HCT116 (cell line): ENCODE measurements around the gene SPHKAP. TPM values are rescaled to one million over a fixed set of nuclear protein-coding genes. Genes with fewer than 3 reads are reported as not detected.

Source experiments
- ATAC-seq: fragments of 200-7000 bp; cut with Tn5 transposase; 2 replicates; pipeline ENCODE4 v1.9.1; 2020; ENCODE audit warnings: mild to moderate bottlenecking, moderate library complexity
- BruUV-seq: library from RNA; stranded (reverse); fragments of 400-500 nt; replicated peaks from 2 replicates; lab custom pipeline; 2021; lab: Mats Ljungman, UMichigan
- CTCF ChIA-PET: fragments of 300-600 bp; sonication (Branson Sonifier 250); formaldehyde crosslinking; loops from one replicate; lab custom pipeline; 2021; ENCODE audit warnings: antibody characterized with exemption; lab: Charles Lee
- POLR2A ChIA-PET: fragments of 300-600, 350-600 bp; sonication (Branson Sonifier 250); formaldehyde crosslinking; loops from one replicate; lab custom pipeline; 2021; ENCODE audit warnings: antibody characterized with exemption; lab: Charles Lee
- RAD21 ChIA-PET, 2 experiments: fragments of 300-600 bp; sonication (Branson Sonifier 250); formaldehyde crosslinking; loops; one replicate each; lab custom pipeline; 2023; ENCODE audit warnings: low total read pairs in 2 of 2; ENCODE audit not compliant: uncharacterized antibody in 2 of 2, unreplicated experiment in 2 of 2, low non-redundant PET in 1 of 2; lab: Charles Lee
- DNase-seq: peaks from one replicate; pipeline ENCODE4 v3.0.0-alpha.2; 2010; ENCODE audit warnings: low read depth, low spot score
- H2AFZ ChIP-seq: fragments of 200-600 bp; shearing (Covaris generic), sonication (generic); 2 replicates; pipeline ENCODE4 v1.6.1; 2017; ENCODE audit warnings: low read depth, mixed run types, mixed read lengths, antibody characterized with exemption, low read length; ENCODE audit not compliant: poor library complexity, severe bottlenecking
- H3K27ac ChIP-seq: 2 replicates; pipeline ENCODE4 v1.5.1; 2012; ENCODE audit warnings: low read depth, low read length
- H3K27me3 ChIP-seq: fragments of 200-600 bp; sonication (generic); 2 replicates; pipeline ENCODE4 v1.6.1; 2016; ENCODE audit warnings: mixed run types, low read length, mixed read lengths; ENCODE audit not compliant: insufficient read depth
- H3K36me3 ChIP-seq, 2 experiments: fragments of 200-500 bp in 1 of 2; fragments of 200-600 bp in 1 of 2; sonication (Bioruptor generic) in 1 of 2; sonication (generic) in 1 of 2; 2 replicates each; pipeline versions ENCODE4 v1.5.1 to v1.6.1; 2014 to 2016; ENCODE audit warnings: low read length in 2 of 2, inconsistent platforms in 1 of 2, mixed read lengths in 1 of 2, mixed run types in 1 of 2; ENCODE audit not compliant: insufficient read depth in 2 of 2, control insufficient read depth in 1 of 2
- H3K4me1 ChIP-seq, 2 experiments: fragments of 200-600 bp in 1 of 2; sonication (generic) in 1 of 2; 2 replicates each; pipeline versions ENCODE4 v1.5.1 to v1.6.1; 2012 to 2017; ENCODE audit warnings: low read length in 2 of 2, inconsistent platforms in 1 of 2, mild to moderate bottlenecking in 1 of 2, mixed read lengths in 1 of 2, mixed run types in 1 of 2, moderate library complexity in 1 of 2; ENCODE audit not compliant: insufficient read depth in 2 of 2, control insufficient read depth in 1 of 2
- H3K4me2 ChIP-seq: fragments of 200-600 bp; sonication (generic); 2 replicates; pipeline ENCODE4 v1.6.1; 2017; ENCODE audit warnings: mixed run types, low read length, mixed read lengths
- H3K4me3 ChIP-seq, 2 experiments: fragments of 200-600 bp in 1 of 2; sonication (generic) in 1 of 2; replicated peaks in 1 of 2; 2 replicates each; pipeline ENCODE4 v1.5.1; 2011 to 2016; ENCODE audit warnings: low read length in 2 of 2, control low read depth in 1 of 2, low read depth in 1 of 2, mild to moderate bottlenecking in 1 of 2, mixed read lengths in 1 of 2, mixed run types in 1 of 2
- H3K79me2 ChIP-seq: fragments of 200-600 bp; sonication (generic); 2 replicates; pipeline ENCODE4 v1.6.1; 2017; ENCODE audit warnings: mild to moderate bottlenecking, mixed run types, low read length, moderate library complexity, mixed read lengths; ENCODE audit not compliant: insufficient read depth
- H3K9ac ChIP-seq: fragments of 200-600 bp; sonication (generic); 2 replicates; pipeline ENCODE4 v1.6.1; 2016; ENCODE audit warnings: low read length, mixed read lengths
- H3K9me2 ChIP-seq: fragments of 200-600 bp; sonication (generic), shearing (Covaris generic); 2 replicates; pipeline ENCODE4 v1.6.1; 2017; ENCODE audit warnings: mixed run types, mild to moderate bottlenecking, moderate library complexity; ENCODE audit not compliant: insufficient read depth
- H3K9me3 ChIP-seq, 2 experiments: fragments of 200-500 bp in 1 of 2; fragments of 200-600 bp in 1 of 2; sonication (Bioruptor generic) in 1 of 2; sonication (generic) in 1 of 2; 2 replicates each; pipeline ENCODE4 v1.6.1; 2014 to 2017; ENCODE audit warnings: low read length in 2 of 2, mixed read lengths in 2 of 2, inconsistent platforms in 1 of 2, low read depth in 1 of 2, mild to moderate bottlenecking in 1 of 2, mixed run types in 1 of 2, moderate library complexity in 1 of 2; ENCODE audit not compliant: control insufficient read depth in 1 of 2, insufficient read depth in 1 of 2
- H4K20me1 ChIP-seq: fragments of 200-600 bp; sonication (generic), shearing (Covaris generic); 2 replicates; pipeline ENCODE4 v1.6.1; 2017; ENCODE audit warnings: mixed run types, mild to moderate bottlenecking, moderate library complexity; ENCODE audit not compliant: insufficient read depth
- ATF3 ChIP-seq: IDR thresholded peaks from 2 replicates; pipeline ENCODE4 v1.6.1; 2012
- CTCF ChIP-seq, 3 experiments: fragments of 200-600 bp in 1 of 3; sonication (generic) in 1 of 3; IDR thresholded peaks in 2 of 3; conservative IDR thresholded peaks in 1 of 3; 2 replicates each; pipeline ENCODE4 v1.5.1; 2012 to 2017; ENCODE audit warnings: low read depth in 2 of 3, low read length in 2 of 3, antibody characterized with exemption in 1 of 3, borderline replicate concordance in 1 of 3, control low read depth in 1 of 3, mild to moderate bottlenecking in 1 of 3, mixed read lengths in 1 of 3, mixed run types in 1 of 3, moderate library complexity in 1 of 3; ENCODE audit not compliant: insufficient read depth in 1 of 3
- EZH2 ChIP-seq: fragments of 200-600 bp; sonication (generic); IDR thresholded peaks from 2 replicates; pipeline ENCODE4 v1.6.1; 2017; ENCODE audit warnings: antibody characterized with exemption, mixed run types
- EZH2phosphoT487 ChIP-seq: fragments of 200-600 bp; IDR thresholded peaks from 2 replicates; pipeline ENCODE4 v1.6.1; 2018; ENCODE audit warnings: antibody characterized with exemption, borderline replicate concordance
- FOSL1 ChIP-seq: IDR thresholded peaks from 2 replicates; pipeline ENCODE4 v1.6.1; 2012; ENCODE audit warnings: low read depth
- MAX ChIP-seq: IDR thresholded peaks from 2 replicates; pipeline ENCODE4 v1.6.1; 2012
- SIN3A ChIP-seq: IDR thresholded peaks from 2 replicates; pipeline ENCODE4 v1.6.1; 2012; ENCODE audit warnings: low read depth
- SRF ChIP-seq: IDR thresholded peaks from 2 replicates; pipeline ENCODE4 v1.6.1; 2012; ENCODE audit warnings: low read depth
- TCF7L2 ChIP-seq: IDR thresholded peaks from 2 replicates; pipeline ENCODE4 v1.7.0; 2011; ENCODE audit warnings: borderline replicate concordance, inconsistent platforms; ENCODE audit not compliant: insufficient read depth, insufficient read length; ENCODE audit errors: extremely low read depth
- intact Hi-C: fragments of 100-400 bp; cut with micrococcal nuclease; formaldehyde crosslinking; loops from 2 replicates; pipeline ENCODE4 v1.10.0; 2022
- total RNA-seq: library from RNA; stranded (reverse); gene quantifications from one replicate; pipeline ENCODE4 v1.2.1, GENCODE V29; 2021; ENCODE audit not compliant: unreplicated experiment

SPHKAP gene
- total RNA-seq, 1 experiment from 2014 or later = not detected

GRCh38 chr2:228104215-228104614, 77.3 kb downstream of the SPHKAP start (continued):
- TF ChIP-seq MAX (no peak), SRF (no peak), ATF3 (no peak), CTCF (IDR thresholded peaks at IDR 0.05 in 2 of 3, conservative IDR thresholded peaks at IDR 0.05 in 1 of 3; ENCODE audit: borderline replicate concordance in 1 of 3, insufficient read depth in 1 of 3, low read depth in 2 of 3, low read length in 2 of 3) (no peak), TCF7L2 (no peak), EZH2 (no peak), EZH2phosphoT487 (no peak)

- DNase-seq (no peak), ATAC-seq (no peak)
- ChIA-PET POLR2A (no interaction called here), CTCF (no interaction called here), RAD21 (no interaction called here)
- Histone ChIP-seq H4K20me1 (no peaks in the 10 kb centered on the region), H3K4me1 (peaks cover 0 to 2% of the 10 kb centered on the region in 2 experiments; a peak in 1 of 4 replicates), H3K79me2 (no peaks in the 10 kb centered on the region), H3K9me3 (no peaks in the 10 kb centered on the region), H3K9ac (no peak overlapping the region), H3K27ac (no peak overlapping the region), H3K4me3 (no peak overlapping the region), H3K36me3 (no peaks in the 10 kb centered on the region), H2AFZ (no peak overlapping the region), H3K9me2 (no peaks in the 10 kb centered on the region), H3K4me2 (no peak overlapping the region), H3K27me3 (no peaks in the 10 kb centered on the region; the same call in 1 of the 2 replicates)
- TF ChIP-seq FOSL1 (no peak), SIN3A (no peak), CTCF (IDR thresholded peaks at IDR 0.05 in 2 of 3, conservative IDR thresholded peaks at IDR 0.05 in 1 of 3; ENCODE audit: borderline replicate concordance in 1 of 3, insufficient read depth in 1 of 3, low read depth in 2 of 3, low read length in 2 of 3) (no peak), MAX (no peak)
- BruUV-seq = no TSS peak
- intact Hi-C loops = no loop called here
Measured at GRCh38 chr2:228103379-228103778, 78.1 kb downstream of the SPHKAP start.
